Hematopoietic multipotent progenitor cell treated with erythropoietin and hydrocortisone succinate and interleukin-3 and kit ligand, for 6 days (in vitro differentiated cells): ENCODE results near the gene PIP5KL1.

Source experiments
- DNase-seq: peaks from one replicate; pipeline ENCODE4 v3.0.0-alpha.2; 2015

The PIP5KL1 gene

DNA sequence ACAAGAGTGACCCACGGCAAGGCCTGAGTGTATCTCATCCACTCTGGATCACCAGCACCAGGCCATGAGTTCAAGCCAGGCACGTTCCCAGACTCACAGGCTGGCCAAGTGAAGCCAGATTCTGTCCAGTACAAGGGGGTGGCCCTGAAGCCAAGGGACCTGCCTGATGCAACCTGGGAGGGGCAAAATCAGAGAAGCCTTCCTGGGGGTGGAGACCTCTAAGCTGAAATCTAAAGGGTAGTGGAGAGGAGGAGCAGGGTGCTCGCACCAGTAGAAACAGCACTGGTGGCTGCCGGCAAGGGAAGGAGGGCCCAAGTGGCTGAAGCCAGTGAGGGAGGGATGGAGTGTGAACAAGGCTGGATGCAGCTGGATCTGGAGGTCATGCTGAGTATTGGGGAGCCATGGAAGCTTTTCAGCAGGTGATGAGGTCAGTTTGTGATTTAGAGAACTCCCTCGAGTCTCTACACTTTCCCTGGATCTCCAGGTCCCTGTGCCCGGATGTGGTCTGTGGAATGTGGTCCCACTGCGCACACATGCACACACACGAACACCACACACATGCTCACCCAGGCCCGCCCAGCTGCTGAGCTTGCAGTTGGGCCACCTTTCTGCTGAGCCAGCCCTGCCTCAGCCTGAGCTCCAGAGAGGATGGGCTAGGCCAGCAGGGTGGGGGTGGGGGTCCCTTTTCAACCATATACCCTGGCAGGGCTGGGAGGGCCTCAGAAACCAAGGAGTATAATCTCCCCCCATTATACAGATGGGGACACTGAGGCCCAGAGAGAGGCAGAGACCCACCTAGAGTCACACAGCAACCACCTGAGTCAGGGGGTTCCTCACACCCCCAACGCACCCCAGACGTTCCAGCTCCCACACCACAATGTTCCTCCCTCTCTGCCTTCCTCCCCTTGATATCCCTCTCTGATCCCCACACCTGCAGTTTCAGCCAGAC, 1.6 kb downstream of the PIP5KL1 start:
- DNase-seq, result no peak

DNA sequence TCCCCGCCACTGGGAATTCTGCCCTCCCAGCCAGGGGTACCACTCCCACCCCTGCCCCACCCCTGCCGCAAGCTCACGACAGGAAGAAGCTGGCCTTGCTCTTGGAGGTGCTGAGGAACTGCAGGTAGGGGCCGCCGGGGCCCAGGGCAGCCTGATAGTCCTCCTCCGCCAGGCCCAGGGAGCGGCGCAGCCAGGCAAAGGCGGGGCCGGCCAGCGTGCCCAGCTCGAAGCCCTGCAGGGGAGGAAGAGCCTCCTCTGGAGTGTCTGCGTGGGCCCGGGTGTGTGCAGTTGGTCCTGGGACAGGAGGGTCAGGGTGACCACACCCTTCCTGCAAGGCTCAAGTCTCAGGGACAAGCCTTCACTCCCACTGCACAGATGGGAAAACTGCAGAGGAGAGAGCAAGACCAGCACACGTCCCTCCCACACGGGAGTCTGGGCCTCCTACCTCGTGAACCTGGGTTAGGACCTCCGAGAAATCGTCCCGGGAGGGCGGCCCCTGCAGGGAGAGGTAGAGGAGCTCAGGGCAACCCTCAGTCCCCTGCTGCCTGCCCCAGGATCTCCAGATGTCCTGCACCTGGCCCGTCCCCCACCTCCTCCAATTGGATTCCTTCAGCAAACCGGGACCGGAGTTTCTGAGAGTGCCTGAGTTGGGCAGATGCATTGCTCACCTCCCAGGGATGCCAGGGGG, 2.4 kb downstream of the PIP5KL1 start:
- DNase-seq, result no peak

DNA sequence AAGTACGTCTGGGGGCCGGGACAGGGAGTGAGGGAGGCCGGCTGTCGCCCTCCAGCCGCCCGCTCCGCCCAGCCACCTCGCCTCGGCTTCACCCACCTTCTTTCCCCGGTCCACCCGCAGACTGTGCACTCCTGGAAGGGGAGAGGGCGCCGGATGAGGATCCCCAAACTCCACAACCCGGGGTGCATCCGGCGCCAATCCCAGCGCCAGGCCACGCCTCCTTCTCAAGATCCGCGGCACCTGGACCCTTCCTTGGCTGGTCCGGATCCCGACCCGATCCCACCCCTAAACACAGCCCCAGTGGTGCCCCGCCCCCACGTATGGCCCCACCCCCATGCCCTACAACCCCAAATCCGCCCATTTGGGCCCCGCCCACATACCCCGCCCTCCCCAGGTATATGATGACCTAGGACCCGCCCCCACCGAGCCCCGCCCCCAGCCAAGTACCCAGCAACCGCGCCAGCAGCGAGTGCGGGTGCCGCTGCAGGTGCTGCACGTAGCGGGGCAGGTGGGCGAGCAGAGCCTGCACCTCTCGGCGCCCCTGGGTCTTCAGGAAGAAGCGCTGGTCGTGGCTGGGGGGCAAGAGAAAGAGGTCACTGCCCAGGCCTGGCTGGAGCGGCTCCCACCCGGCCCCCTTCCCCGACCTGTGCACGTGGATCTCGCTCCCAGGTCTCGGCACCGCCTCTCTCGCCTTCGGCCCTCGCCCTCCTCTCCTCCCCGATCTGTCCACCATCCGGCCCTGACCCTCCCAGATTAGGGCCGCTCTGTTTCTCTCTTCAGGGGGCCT, 3.2 kb downstream of the PIP5KL1 start:
- DNase-seq, result no peak

GRCh38 chr9:127926906-127927200, 3.7 kb downstream of the PIP5KL1 start:
- DNase-seq, result no peak

DNA sequence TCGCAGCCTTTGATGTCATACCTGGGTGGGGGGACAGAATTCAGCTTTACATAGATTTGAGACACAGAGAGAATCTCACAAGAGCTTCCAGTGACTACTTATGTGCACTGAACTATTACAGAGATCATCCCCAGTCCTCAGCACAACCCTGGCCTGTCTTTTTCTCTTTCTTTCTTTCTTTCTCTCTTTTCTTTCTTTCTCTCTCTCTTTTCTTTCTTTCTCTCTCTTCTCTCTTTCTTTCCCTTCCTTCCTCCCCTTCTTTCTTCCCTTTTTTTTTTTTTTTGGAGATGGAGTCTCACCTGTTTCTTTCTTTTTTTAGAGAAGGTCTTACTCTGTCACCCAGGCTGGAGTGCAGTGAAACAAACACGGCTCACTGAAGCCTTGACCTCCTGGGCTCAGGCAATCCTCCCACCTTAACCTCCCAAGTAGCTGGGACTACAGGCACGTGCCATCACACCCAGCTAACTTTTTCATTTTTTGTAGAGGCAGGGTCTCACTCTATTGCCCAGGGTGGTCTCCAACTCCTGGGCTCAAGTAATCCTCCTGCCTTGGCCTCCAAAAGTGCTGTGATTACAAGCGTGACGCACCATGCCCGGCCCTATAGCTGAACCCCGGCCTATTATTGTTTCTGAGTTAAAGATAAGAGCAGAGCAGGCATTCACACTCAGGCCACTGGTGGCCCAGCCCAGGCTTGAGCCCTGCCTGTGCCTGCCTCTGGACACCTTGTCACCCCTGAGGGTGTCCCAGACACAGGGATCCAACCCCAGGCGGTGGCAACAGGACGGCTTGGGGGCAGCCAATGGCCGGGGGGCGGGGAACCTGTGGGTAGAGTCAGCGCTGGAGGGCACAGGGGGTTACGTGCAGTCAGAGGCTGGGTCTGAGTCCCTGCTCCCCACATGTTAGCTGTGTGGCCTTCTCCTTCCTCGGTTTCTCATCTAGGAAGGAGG, 4.3 kb downstream of the PIP5KL1 start:
- DNase-seq, result no peak

GRCh38 chr9:127924736-127925444, 5.7 kb downstream of the PIP5KL1 start:
- no peak for DNase-seq

DNA sequence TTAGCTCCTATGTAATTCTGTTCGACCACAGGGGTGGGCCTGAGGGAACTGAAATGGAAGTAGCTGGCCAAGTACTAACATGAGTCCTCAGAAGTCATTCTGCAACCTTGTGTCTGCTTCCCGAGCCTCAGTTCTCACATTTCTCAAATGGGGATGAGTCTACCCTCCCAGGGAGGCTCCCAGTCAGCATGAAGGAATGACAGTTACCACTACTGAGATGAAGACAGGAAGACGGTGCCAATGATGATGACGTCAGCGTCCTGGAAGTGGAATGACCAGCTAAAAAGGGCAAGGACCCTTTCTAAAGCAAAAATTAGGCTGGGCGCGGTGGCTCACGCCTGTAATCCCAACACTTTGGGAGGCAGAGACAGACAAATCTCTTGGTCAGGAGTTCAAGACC, 6.8 kb downstream of the PIP5KL1 start:
- DNase-seq, result no peak

GRCh38 chr9:127923046-127923445, 7.5 kb downstream of the PIP5KL1 start:
- no peak for DNase-seq

DNA sequence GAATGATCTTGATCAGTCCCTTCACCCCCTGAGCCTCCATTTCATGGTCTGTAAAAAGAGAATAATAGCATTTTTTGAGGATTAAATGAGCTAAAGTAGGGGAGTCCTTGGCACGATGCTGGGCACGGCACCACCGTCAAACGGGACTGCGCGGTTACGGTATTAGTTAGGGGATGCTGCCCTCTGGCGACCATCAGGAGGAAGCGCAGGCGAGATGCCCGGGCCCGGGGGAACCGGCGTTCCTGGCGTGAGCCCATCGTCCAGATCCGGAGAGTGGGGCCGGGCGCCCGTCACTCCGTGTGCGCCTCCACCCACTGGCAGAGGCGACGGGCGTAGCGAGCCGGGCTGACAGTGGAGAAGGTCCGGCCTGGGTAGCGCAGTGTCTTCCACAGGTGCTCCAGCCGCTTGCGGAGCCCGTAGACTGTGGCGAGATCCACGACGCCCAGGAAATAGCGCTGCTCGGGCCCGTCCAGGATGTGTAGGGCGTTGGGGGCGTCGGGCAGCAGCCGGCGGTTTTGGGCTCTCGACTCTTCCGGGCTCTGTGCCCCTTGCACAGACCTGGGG, 8.9 kb downstream of the PIP5KL1 start:
- peak; percentile 80 for DNase-seq

DNA sequence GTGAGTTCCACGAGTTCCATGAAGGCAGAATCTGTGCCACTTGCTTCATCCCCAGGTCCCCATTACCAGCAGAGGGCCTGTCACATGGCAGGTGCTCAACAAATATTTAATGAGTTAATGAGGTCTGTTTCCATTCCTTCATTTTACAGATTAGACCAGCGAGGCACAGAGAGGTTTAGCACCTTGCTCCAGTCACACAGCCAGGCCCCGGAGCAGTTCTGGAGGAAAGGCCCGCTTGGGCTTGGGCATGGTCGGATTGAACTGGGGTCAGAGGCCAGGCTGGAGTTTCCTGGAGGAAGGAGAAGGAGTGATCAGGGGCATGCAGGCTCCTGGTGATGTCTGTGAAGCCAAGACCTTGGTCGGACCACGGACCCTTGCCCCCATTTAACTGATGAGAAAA, 9.8 kb downstream of the PIP5KL1 start:
- no peak for DNase-seq

DNA sequence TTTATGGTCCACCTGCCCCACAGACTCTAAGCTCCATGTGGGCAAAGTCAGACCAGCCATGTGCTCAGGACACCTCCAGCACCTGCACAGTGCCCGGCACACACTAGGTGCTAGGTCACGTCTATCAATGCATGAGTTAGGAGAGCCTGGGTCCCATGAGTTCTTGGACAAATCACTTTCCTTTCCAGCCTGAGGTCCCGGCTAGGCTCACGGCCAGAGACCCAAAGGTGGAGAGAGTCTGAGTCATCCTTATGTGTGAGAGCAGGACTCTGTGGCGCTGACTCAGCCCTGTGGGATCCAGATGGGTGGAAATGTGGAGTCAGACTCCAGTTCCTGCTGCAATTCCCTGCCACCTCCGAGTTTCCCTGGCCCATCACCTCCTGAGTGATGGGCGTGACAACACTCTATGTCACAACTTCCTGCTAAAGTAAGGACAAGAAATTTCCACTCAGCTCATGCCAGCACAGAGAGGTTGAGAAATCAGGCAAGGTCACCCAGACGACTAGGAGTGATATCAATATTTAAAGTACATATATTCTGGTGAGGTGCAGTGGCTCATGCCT, 11.2 kb downstream of the PIP5KL1 start:
- DNase-seq, result no peak

- peak; percentile 75 for DNase-seq
Observed at GRCh38 chr9:127918183-127919107, 12.1 kb downstream of the PIP5KL1 start.

- DNase-seq, result no peak
Observed at GRCh38 chr9:127917603-127918002, 13.0 kb downstream of the PIP5KL1 start.

GRCh38 chr9:127916720-127917581, 13.6 kb downstream of the PIP5KL1 start, which contains the start of gene ST6GALNAC4:
ST6GALNAC4 (minus strand) TSS chr9:127917041; CDS start chr9:127916419, 622 bp downstream.
- peak; percentile 94 for DNase-seq

- no peak for DNase-seq
Observed at GRCh38 chr9:127915801-127916719, 14.5 kb downstream of the PIP5KL1 start.

GRCh38 chr9:127915325-127915752, 15.2 kb downstream of the PIP5KL1 start:
- peak; percentile 59 for DNase-seq

DNA sequence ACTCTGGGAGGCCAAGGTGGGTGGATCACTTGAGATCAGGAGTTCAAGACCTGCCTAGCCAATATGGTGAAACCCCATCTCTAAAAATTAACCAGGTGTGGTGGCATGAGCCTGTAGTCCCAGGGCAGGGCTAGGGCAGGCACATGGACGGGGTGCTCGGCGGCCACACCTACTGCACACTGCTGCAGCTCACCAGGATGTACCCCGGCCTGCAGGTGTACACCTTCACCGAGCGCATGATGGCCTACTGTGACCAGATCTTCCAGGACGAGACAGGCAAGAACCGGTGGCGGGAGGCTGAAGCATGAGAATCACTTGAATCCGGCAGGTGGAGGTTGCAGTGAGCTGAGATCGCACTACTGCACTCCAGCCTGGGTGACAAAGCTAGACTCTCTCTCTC, 16.9 kb downstream of the PIP5KL1 start:
- no peak for DNase-seq
